ENCODE results near the gene CD72.

Gene CD72

DNA sequence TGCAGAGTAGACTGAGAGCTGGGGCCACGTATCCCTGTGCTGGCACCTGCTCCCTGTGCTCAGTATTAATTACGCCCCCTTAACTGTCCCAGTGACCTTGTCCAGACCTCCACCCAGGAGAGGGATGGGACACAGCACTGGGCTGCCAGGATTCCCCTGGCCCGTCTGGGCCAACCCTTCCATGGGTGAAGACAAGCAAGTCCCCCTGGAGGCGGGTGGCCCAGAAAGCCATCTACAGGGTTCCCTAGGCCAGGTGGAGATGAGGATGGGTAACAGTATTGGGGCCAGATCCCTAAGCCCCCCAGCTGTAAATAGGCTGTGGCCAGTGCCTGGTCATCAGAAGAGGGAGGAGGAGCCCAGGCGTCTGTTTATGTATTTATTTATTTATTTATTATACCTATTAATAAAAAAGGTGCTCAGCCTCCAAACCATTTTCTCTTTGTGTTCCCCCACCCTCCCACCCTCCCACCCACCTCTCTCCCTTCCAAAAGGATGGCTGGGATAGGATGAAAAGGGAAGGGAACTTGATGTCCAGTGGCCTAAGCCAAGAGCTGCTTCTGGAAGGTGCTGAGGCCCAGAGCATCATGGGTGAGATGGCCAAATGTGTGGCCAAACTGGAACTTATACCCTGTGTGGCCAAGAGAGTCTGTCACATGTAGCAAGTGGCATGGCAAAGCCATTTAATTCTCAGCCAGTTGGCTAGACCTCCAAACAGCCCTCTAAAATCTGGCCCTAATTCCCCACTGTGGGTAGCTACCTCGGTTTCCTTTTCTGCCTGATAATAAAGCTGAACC, 56.5 kb downstream of the CD72 start:
- TF ChIP-seq ESRRG (CRISPR knock-in tag; IDR thresholded peaks at IDR 0.05) (no peak), ZNF70 (CRISPR knock-in tag; IDR thresholded peaks at IDR 0.05) (no peak), GLIS3 (CRISPR knock-in tag; IDR thresholded peaks at IDR 0.05) (no peak), POU6F1 (CRISPR knock-in tag; IDR thresholded peaks at IDR 0.05; ENCODE audit: borderline replicate concordance, low read depth) (no peak), ZNF565 (CRISPR knock-in tag; conservative IDR thresholded peaks at IDR 0.05; ENCODE audit: low read depth) (no peak), ZNF8 (CRISPR knock-in tag; IDR thresholded peaks at IDR 0.05) (no peak)
- TF ChIP-seq, protein P1, sequence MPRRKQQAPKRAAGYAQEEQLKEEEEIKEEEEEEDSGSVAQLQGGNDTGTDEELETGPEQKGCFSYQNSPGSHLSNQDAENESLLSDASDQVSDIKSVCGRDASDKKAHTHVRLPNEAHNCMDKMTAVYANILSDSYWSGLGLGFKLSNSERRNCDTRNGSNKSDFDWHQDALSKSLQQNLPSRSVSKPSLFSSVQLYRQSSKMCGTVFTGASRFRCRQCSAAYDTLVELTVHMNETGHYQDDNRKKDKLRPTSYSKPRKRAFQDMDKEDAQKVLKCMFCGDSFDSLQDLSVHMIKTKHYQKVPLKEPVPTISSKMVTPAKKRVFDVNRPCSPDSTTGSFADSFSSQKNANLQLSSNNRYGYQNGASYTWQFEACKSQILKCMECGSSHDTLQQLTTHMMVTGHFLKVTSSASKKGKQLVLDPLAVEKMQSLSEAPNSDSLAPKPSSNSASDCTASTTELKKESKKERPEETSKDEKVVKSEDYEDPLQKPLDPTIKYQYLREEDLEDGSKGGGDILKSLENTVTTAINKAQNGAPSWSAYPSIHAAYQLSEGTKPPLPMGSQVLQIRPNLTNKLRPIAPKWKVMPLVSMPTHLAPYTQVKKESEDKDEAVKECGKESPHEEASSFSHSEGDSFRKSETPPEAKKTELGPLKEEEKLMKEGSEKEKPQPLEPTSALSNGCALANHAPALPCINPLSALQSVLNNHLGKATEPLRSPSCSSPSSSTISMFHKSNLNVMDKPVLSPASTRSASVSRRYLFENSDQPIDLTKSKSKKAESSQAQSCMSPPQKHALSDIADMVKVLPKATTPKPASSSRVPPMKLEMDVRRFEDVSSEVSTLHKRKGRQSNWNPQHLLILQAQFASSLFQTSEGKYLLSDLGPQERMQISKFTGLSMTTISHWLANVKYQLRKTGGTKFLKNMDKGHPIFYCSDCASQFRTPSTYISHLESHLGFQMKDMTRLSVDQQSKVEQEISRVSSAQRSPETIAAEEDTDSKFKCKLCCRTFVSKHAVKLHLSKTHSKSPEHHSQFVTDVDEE (CRISPR knock-in tag; IDR thresholded peaks at IDR 0.05), result no peak
- no peak for ATAC-seq

DNA sequence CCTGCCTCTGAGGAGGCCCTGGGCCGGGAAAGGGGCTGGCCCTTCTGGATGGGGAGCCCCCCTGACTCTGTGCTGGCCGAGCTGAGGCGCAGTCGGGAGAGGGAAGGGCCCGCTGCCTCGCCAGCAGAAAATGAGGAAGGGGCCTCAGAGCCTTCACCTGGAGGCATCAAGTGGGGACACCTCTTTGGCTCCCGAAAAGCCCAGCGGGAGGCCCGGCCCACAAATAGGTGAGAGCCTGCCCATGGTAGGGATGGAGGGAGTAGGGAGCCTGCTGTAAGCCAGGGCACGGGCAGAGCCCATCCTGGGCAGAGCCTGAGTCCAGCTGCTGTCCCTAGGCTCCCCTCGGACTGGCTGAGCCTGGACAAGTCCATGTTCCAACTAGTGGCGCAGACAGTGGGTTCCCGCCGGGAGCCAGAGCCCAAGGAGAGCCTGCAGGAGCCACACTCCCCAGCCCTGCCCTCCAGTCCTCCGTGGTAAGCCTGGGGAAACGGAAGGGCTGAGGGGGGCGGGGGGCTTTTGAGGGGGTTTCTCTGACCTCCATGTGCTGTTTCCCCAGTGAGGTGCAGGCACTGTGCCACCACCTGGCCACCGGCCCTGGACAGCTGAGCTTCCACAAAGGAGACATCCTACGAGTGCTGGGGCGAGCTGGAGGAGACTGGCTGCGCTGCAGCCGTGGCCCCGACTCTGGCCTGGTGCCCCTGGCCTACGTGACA, 57.4 kb downstream of the CD72 start:
- no peak; the same call in 1 of the 3 replicates for ATAC-seq
- TF ChIP-seq, protein P2, sequence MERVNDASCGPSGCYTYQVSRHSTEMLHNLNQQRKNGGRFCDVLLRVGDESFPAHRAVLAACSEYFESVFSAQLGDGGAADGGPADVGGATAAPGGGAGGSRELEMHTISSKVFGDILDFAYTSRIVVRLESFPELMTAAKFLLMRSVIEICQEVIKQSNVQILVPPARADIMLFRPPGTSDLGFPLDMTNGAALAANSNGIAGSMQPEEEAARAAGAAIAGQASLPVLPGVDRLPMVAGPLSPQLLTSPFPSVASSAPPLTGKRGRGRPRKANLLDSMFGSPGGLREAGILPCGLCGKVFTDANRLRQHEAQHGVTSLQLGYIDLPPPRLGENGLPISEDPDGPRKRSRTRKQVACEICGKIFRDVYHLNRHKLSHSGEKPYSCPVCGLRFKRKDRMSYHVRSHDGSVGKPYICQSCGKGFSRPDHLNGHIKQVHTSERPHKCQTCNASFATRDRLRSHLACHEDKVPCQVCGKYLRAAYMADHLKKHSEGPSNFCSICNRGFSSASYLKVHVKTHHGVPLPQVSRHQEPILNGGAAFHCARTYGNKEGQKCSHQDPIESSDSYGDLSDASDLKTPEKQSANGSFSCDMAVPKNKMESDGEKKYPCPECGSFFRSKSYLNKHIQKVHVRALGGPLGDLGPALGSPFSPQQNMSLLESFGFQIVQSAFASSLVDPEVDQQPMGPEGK (CRISPR knock-in tag; IDR thresholded peaks at IDR 0.05; ENCODE audit: borderline replicate concordance), result no peak
- TF ChIP-seq RARB (CRISPR knock-in tag; IDR thresholded peaks at IDR 0.05), result no peak
- TF ChIP-seq ZNF70 (CRISPR knock-in tag; IDR thresholded peaks at IDR 0.05), result no peak
- no peak for TF ChIP-seq ARNTL (CRISPR knock-in tag; IDR thresholded peaks at IDR 0.05; ENCODE audit: borderline replicate concordance, low read depth)
- TF ChIP-seq BACH2 (CRISPR knock-in tag; IDR thresholded peaks at IDR 0.05; ENCODE audit: borderline replicate concordance), result no peak
- no peak for TF ChIP-seq CSRNP3 (CRISPR knock-in tag; IDR thresholded peaks at IDR 0.05)
- TF ChIP-seq, protein P3, sequence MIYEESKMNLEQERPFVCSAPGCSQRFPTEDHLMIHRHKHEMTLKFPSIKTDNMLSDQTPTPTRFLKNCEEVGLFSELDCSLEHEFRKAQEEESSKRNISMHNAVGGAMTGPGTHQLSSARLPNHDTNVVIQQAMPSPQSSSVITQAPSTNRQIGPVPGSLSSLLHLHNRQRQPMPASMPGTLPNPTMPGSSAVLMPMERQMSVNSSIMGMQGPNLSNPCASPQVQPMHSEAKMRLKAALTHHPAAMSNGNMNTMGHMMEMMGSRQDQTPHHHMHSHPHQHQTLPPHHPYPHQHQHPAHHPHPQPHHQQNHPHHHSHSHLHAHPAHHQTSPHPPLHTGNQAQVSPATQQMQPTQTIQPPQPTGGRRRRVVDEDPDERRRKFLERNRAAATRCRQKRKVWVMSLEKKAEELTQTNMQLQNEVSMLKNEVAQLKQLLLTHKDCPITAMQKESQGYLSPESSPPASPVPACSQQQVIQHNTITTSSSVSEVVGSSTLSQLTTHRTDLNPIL (CRISPR knock-in tag; IDR thresholded peaks at IDR 0.05; ENCODE audit: low read depth), result no peak
- TF ChIP-seq ZC3H10 (CRISPR knock-in tag; IDR thresholded peaks at IDR 0.05), result no peak

All from SK-N-SH treated with all-trans-retinoic acid at 6 μM for 48 hours (cell line).